ENCODE results near the gene CSDE1. TPM values are rescaled to one million over a fixed set of nuclear protein-coding genes. Genes with fewer than 3 reads are reported as not detected.
"Not testable (repeated sequence)": the region's sequence is repeated elsewhere in the genome, so short reads cannot be mapped to it uniquely, and the experiment has no call there.

CSDE1 gene
- polyA plus RNA-seq, 4 donors, result 167 to 343 (median 183) TPM

- Histone ChIP-seq H3K36me3 (ENCODE audit: control insufficient read depth in 3 of 3, insufficient read depth in 2 of 3, low read depth in 1 of 3, low read length in 3 of 3) (peaks cover 2 to 4% (median 3%) of the 10 kb centered on the region in 3 donors), H3K9me3 (ENCODE audit: control insufficient read depth in 2 of 2, insufficient read depth in 1 of 2, low read depth in 1 of 2, low read length in 1 of 2) (no peaks in the 10 kb centered on the region), H3K27ac (ENCODE audit: low read depth in 1 of 3, low read length in 2 of 3) (peak within 1 kb of the TSS; percentile 90 to 93 (median 92)), H3K4me1 (ENCODE audit: control insufficient read depth in 3 of 3, insufficient read depth in 2 of 3, low read depth in 1 of 3, low read length in 2 of 3) (peaks cover 0 to 10% (median 2%) of the 10 kb centered on the region in 3 donors), H3K4me3 (ENCODE audit: low read depth in 1 of 3, low read length in 3 of 3) (peak within 1 kb of the TSS; percentile 61 to 74 (median 67)), H3K27me3 (ENCODE audit: control insufficient read depth in 3 of 3, insufficient read depth in 3 of 3, low read length in 3 of 3) (no peaks in the 10 kb centered on the region)
- DNase-seq (peak; percentile 97 to 98), FAIRE-seq (no peak)
- WGBS, 3 donors, result 13 to 14% (median 13%) methylated on average over 52 to 53 of the region's 53 CpGs
Measured at GRCh38 chr1:114780344-114781226, 22.8 kb upstream of the CSDE1 start, which contains the start of gene SIKE1. Gene SIKE1, minus strand, starts transcription at chr1:114780685. Its CDS starts 78 bp downstream, at chr1:114780607.

GRCh38 chr1:114779722-114780121, 21.9 kb upstream of the CSDE1 start:
- Histone ChIP-seq H3K36me3 (ENCODE audit: control insufficient read depth in 3 of 3, insufficient read depth in 2 of 3, low read depth in 1 of 3, low read length in 3 of 3) (peaks cover 4 to 7% (median 5%) of the 10 kb centered on the region in 3 donors), H3K4me1 (ENCODE audit: control insufficient read depth in 3 of 3, insufficient read depth in 2 of 3, low read depth in 1 of 3, low read length in 2 of 3) (peaks cover 0 to 10% (median 2%) of the 10 kb centered on the region in 3 donors), H3K4me3 (ENCODE audit: low read depth in 1 of 3, low read length in 3 of 3) (peak overlapping the region; percentile 61 to 74 (median 67)), H3K27ac (ENCODE audit: low read depth in 1 of 3, low read length in 2 of 3) (peak overlapping the region; percentile 90 to 93 (median 92)), H3K27me3 (ENCODE audit: control insufficient read depth in 3 of 3, insufficient read depth in 3 of 3, low read length in 3 of 3) (no peaks in the 10 kb centered on the region), H3K9me3 (ENCODE audit: control insufficient read depth in 2 of 2, insufficient read depth in 1 of 2, low read depth in 1 of 2, low read length in 1 of 2) (no peaks in the 10 kb centered on the region)
- DNase-seq (no peak), FAIRE-seq (no peak)

- DNase-seq; H3K9me3 ChIP-seq (ENCODE audit: control insufficient read depth in 2 of 2, insufficient read depth in 1 of 2, low read depth in 1 of 2, low read length in 1 of 2); H3K27me3 ChIP-seq (ENCODE audit: control insufficient read depth in 3 of 3, insufficient read depth in 3 of 3, low read length in 3 of 3); H3K27ac ChIP-seq (ENCODE audit: low read depth in 1 of 3, low read length in 2 of 3); H3K4me1 ChIP-seq (ENCODE audit: control insufficient read depth in 3 of 3, insufficient read depth in 2 of 3, low read depth in 1 of 3, low read length in 2 of 3); H3K4me3 ChIP-seq (ENCODE audit: low read depth in 1 of 3, low read length in 3 of 3); H3K36me3 ChIP-seq (ENCODE audit: control insufficient read depth in 3 of 3, insufficient read depth in 2 of 3, low read depth in 1 of 3, low read length in 3 of 3); FAIRE-seq: not testable (repeated sequence)
- 97 to 100% (median 97%) methylated on average over 2 to 4 of the region's 4 CpGs for WGBS, 3 donors
Measured at GRCh38 chr1:114776726-114777125, 18.9 kb upstream of the CSDE1 start.

GRCh38 chr1:114771992-114772391, 14.2 kb upstream of the CSDE1 start:
- Histone ChIP-seq H3K36me3 (ENCODE audit: control insufficient read depth in 3 of 3, insufficient read depth in 2 of 3, low read depth in 1 of 3, low read length in 3 of 3) (peaks cover 2 to 7% (median 7%) of the 10 kb centered on the region in 3 donors), H3K9me3 (ENCODE audit: control insufficient read depth in 2 of 2, insufficient read depth in 1 of 2, low read depth in 1 of 2, low read length in 1 of 2) (no peaks in the 10 kb centered on the region), H3K4me1 (ENCODE audit: control insufficient read depth in 3 of 3, insufficient read depth in 2 of 3, low read depth in 1 of 3, low read length in 2 of 3) (no peaks in the 10 kb centered on the region), H3K4me3 (ENCODE audit: low read depth in 1 of 3, low read length in 3 of 3) (no peak overlapping the region), H3K27ac (ENCODE audit: low read depth in 1 of 3, low read length in 2 of 3) (no peak overlapping the region), H3K27me3 (ENCODE audit: control insufficient read depth in 3 of 3, insufficient read depth in 3 of 3, low read length in 3 of 3) (no peaks in the 10 kb centered on the region)
- FAIRE-seq (no peak), DNase-seq (no peak)
- 97 to 100% (median 98%) methylated on average over 1 of the region's 1 CpG for WGBS, 3 donors

GRCh38 chr1:114770989-114771388, 13.2 kb upstream of the CSDE1 start:
- 93 to 100% (median 96%) methylated on average over 1 of the region's 1 CpG for WGBS, 3 donors
- H3K9me3 ChIP-seq (ENCODE audit: control insufficient read depth in 2 of 2, insufficient read depth in 1 of 2, low read depth in 1 of 2, low read length in 1 of 2), result no peaks in the 10 kb centered on the region
- FAIRE-seq, result no peak
- H3K4me1 ChIP-seq (ENCODE audit: control insufficient read depth in 3 of 3, insufficient read depth in 2 of 3, low read depth in 1 of 3, low read length in 2 of 3), result no peaks in the 10 kb centered on the region
- DNase-seq, result no peak
- no peaks in the 10 kb centered on the region for H3K27me3 ChIP-seq (ENCODE audit: control insufficient read depth in 3 of 3, insufficient read depth in 3 of 3, low read length in 3 of 3)
- H3K36me3 ChIP-seq (ENCODE audit: control insufficient read depth in 3 of 3, insufficient read depth in 2 of 3, low read depth in 1 of 3, low read length in 3 of 3), result peaks cover 2 to 7% (median 7%) of the 10 kb centered on the region in 3 donors
- no peak overlapping the region for H3K27ac ChIP-seq (ENCODE audit: low read depth in 1 of 3, low read length in 2 of 3)
- H3K4me3 ChIP-seq (ENCODE audit: low read depth in 1 of 3, low read length in 3 of 3), result no peak overlapping the region

- Histone ChIP-seq H3K4me3 (ENCODE audit: low read depth in 1 of 3, low read length in 3 of 3) (no peak overlapping the region), H3K27me3 (ENCODE audit: control insufficient read depth in 3 of 3, insufficient read depth in 3 of 3, low read length in 3 of 3) (no peaks in the 10 kb centered on the region), H3K36me3 (ENCODE audit: control insufficient read depth in 3 of 3, insufficient read depth in 2 of 3, low read depth in 1 of 3, low read length in 3 of 3) (no peaks in the 10 kb centered on the region), H3K27ac (ENCODE audit: low read depth in 1 of 3, low read length in 2 of 3) (no peak overlapping the region), H3K9me3 (ENCODE audit: control insufficient read depth in 2 of 2, insufficient read depth in 1 of 2, low read depth in 1 of 2, low read length in 1 of 2) (peaks cover 0 to 7% of the 10 kb centered on the region in 2 donors), H3K4me1 (ENCODE audit: control insufficient read depth in 3 of 3, insufficient read depth in 2 of 3, low read depth in 1 of 3, low read length in 2 of 3) (no peaks in the 10 kb centered on the region)
- WGBS, 3 donors, result 88 to 95% (median 89%) methylated on average over 4 of the region's 4 CpGs
- DNase-seq, result no peak
- FAIRE-seq, result no peak
Measured at GRCh38 chr1:114764689-114765088, 6.9 kb upstream of the CSDE1 start.

- peaks cover 0 to 2% (median 0%) of the 10 kb centered on the region in 3 donors for H3K36me3 ChIP-seq (ENCODE audit: control insufficient read depth in 3 of 3, insufficient read depth in 2 of 3, low read depth in 1 of 3, low read length in 3 of 3)
- peak in 1 of 2 donors; percentile 70 for DNase-seq
- peak overlapping the region; percentile 97 to 100 (median 98) for H3K27ac ChIP-seq (ENCODE audit: low read depth in 1 of 3, low read length in 2 of 3)
- peaks cover 2 to 24% (median 17%) of the 10 kb centered on the region in 3 donors for H3K4me1 ChIP-seq (ENCODE audit: control insufficient read depth in 3 of 3, insufficient read depth in 2 of 3, low read depth in 1 of 3, low read length in 2 of 3)
- H3K27me3 ChIP-seq (ENCODE audit: control insufficient read depth in 3 of 3, insufficient read depth in 3 of 3, low read length in 3 of 3), result no peaks in the 10 kb centered on the region
- FAIRE-seq, result no peak
- WGBS, 3 donors, result 6 to 24% (median 14%) methylated on average over 6 of the region's 6 CpGs
- peak overlapping the region in 2 of 3 donors; percentile 94 to 100 for H3K4me3 ChIP-seq (ENCODE audit: low read depth in 1 of 3, low read length in 3 of 3)
- no peaks in the 10 kb centered on the region for H3K9me3 ChIP-seq (ENCODE audit: control insufficient read depth in 2 of 2, insufficient read depth in 1 of 2, low read depth in 1 of 2, low read length in 1 of 2)
Measured at GRCh38 chr1:114758256-114758832, 560 bp upstream of the CSDE1 start.

GRCh38 chr1:114756949-114757454, 782 bp downstream of the CSDE1 start:
- Histone ChIP-seq H3K9me3 (ENCODE audit: control insufficient read depth in 2 of 2, insufficient read depth in 1 of 2, low read depth in 1 of 2, low read length in 1 of 2) (no peaks in the 10 kb centered on the region), H3K4me1 (ENCODE audit: control insufficient read depth in 3 of 3, insufficient read depth in 2 of 3, low read depth in 1 of 3, low read length in 2 of 3) (peaks cover 4 to 25% (median 24%) of the 10 kb centered on the region in 3 donors), H3K27ac (ENCODE audit: low read depth in 1 of 3, low read length in 2 of 3) (peak overlapping the region in 2 of 3 donors; percentile 98 to 100), H3K36me3 (ENCODE audit: control insufficient read depth in 3 of 3, insufficient read depth in 2 of 3, low read depth in 1 of 3, low read length in 3 of 3) (peaks cover 0 to 2% (median 0%) of the 10 kb centered on the region in 3 donors), H3K4me3 (ENCODE audit: low read depth in 1 of 3, low read length in 3 of 3) (peak overlapping the region; percentile 94 to 100 (median 95)), H3K27me3 (ENCODE audit: control insufficient read depth in 3 of 3, insufficient read depth in 3 of 3, low read length in 3 of 3) (no peaks in the 10 kb centered on the region)
- DNase-seq (peak; percentile 25 to 60), FAIRE-seq (no peak)
- 0 to 1% (median 1%) methylated on average over 16 to 17 of the region's 17 CpGs for WGBS, 3 donors
